ENCODE data around the gene KCNC3.

KCNC3 gene

GRCh38 chr19:50272263-50272897, 56.8 kb downstream of the KCNC3 start:
- no peak for DNase-seq

GRCh38 chr19:50269653-50270052, 59.5 kb downstream of the KCNC3 start:
- DNase-seq = no peak

GRCh38 chr19:50268501-50268900, 60.7 kb downstream of the KCNC3 start:
- DNase-seq = no peak

GRCh38 chr19:50268041-50268440, 61.1 kb downstream of the KCNC3 start:
- DNase-seq = no peak

- DNase-seq = no peak
Observed at GRCh38 chr19:50266896-50267295, 62.3 kb downstream of the KCNC3 start.

- DNase-seq = no peak
Observed at GRCh38 chr19:50266041-50266440, 63.1 kb downstream of the KCNC3 start.

- DNase-seq = no peak
Observed at GRCh38 chr19:50264483-50265186, 64.5 kb downstream of the KCNC3 start.

- no peak for DNase-seq
Observed at GRCh38 chr19:50263176-50263575, 66.0 kb downstream of the KCNC3 start.
